SJSA1 (cell line): Measurements from ENCODE around the gene ERI2. TPM values are rescaled to one million over a fixed set of nuclear protein-coding genes. Genes with fewer than 3 reads are reported as not detected.

Source experiments
- DNase-seq, 2 experiments: peaks; one replicate each; pipeline ENCODE4 v3.0.0-alpha.2; 2015 to 2020; ENCODE audit warnings: low spot score in 2 of 2, low read depth in 1 of 2
- H3K27ac ChIP-seq: fragments of 250-450 bp; sonication (Bioruptor Pico); 2 replicates; pipeline ENCODE4 v1.5.1; 2020; ENCODE audit warnings: mild to moderate bottlenecking, moderate library complexity
- H3K27me3 ChIP-seq: fragments of 250-450 bp; sonication (Bioruptor Pico); replicated peaks from 2 replicates; pipeline ENCODE4 v1.5.1; 2020; ENCODE audit warnings: mild to moderate bottlenecking, moderate library complexity
- H3K36me3 ChIP-seq: fragments of 250-450 bp; sonication (Bioruptor Pico); 2 replicates; pipeline ENCODE4 v1.5.1; 2020; ENCODE audit warnings: mild to moderate bottlenecking
- H3K4me1 ChIP-seq: fragments of 250-450 bp; sonication (Bioruptor Pico); replicated peaks from 2 replicates; pipeline ENCODE4 v1.6.1; 2021; ENCODE audit warnings: mild to moderate bottlenecking
- H3K4me3 ChIP-seq: fragments of 250-450 bp; sonication (Bioruptor Pico); 2 replicates; pipeline ENCODE4 v1.5.1; 2020; ENCODE audit warnings: mild to moderate bottlenecking
- H3K9me3 ChIP-seq: fragments of 250-450 bp; sonication (Bioruptor Pico); replicated peaks from 2 replicates; pipeline ENCODE4 v1.5.1; 2020; ENCODE audit warnings: mild to moderate bottlenecking
- total RNA-seq: library from RNA; depleted of rRNA; stranded (reverse); fragments of >200 nt; shearing (Covaris generic); gene quantifications from 2 replicates; pipeline ENCODE4 v1.2.3, GENCODE V29; 2014; rRNA removed

ERI2 gene
- total RNA-seq, 1 experiment from 2014 or later: 40.0 TPM

DNA sequence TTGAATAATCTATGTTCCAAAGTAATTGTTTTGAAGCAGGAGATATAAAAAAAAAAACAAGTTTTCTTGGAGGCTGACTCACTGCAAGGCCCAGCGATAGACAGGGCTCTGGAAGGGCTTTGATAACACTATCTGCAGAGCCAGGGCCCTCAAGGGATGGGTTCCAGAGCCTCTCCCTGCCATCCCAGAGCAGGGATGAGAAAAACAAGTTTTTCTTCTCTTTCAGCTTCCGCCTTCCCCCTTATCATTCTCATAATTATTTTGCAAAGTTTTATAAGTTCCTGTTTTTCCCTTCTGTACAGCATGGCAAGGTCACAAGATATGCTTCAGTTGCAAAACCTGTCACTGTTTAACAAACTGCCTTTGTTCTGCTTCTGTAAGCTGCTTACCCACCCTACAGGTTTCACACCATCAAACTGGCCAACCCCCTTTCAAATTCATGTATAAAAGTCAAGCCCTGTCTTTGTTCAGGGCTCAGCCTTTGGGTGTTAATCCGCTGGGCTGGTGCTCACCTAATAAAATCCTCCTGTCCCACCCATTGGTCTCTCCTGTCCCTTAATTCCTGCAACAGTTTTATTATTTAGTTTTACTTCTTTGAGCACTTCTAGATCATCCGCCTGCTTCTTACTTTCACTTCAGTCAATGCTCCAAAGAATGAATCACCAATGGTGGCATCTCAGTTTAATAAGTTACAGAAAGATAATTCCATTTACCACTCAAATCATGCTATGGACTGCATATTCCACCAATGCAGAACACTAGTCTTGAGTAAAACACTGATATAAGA, 59.0 kb downstream of the ERI2 start:
- H3K27me3 ChIP-seq: peaks cover 2% of the 10 kb centered on the region; the same call in 1 of the 2 replicates
- H3K4me1 ChIP-seq: no peaks in the 10 kb centered on the region
- no peak for DNase-seq
- H3K4me3 ChIP-seq: no peak overlapping the region
- H3K27ac ChIP-seq: no peak overlapping the region
- H3K36me3 ChIP-seq: no peaks in the 10 kb centered on the region
- H3K9me3 ChIP-seq: no peaks in the 10 kb centered on the region

GRCh38 chr16:20746461-20746860, 59.8 kb downstream of the ERI2 start:
- Histone ChIP-seq H3K27ac (no peak overlapping the region), H3K4me1 (no peaks in the 10 kb centered on the region), H3K9me3 (no peaks in the 10 kb centered on the region), H3K36me3 (peaks cover 2% of the 10 kb centered on the region), H3K27me3 (no peaks in the 10 kb centered on the region; the same call in 1 of the 2 replicates), H3K4me3 (no peak overlapping the region)
- no peak for DNase-seq

Other genes with a start within 250 kb of the ERI2 start
- gene ACSM2B, start 230.1 kb downstream of the ERI2 start, total RNA-seq: not detected in 2 replicates
- not detected in 2 replicates for gene ACSM1, start 108.8 kb downstream of the ERI2 start, total RNA-seq
- 29.2 and 53.4 TPM in 2 replicates for gene THUMPD1, start 64.7 kb downstream of the ERI2 start, total RNA-seq
- 0.18 TPM in 1 of 2 replicates, not detected in the other for gene ACSM3, start 42.5 kb downstream of the ERI2 start, total RNA-seq
- 19.7 and 26.2 TPM in 2 replicates for gene REXO5, start 55 bp upstream of the ERI2 start, total RNA-seq
- gene DCUN1D3, start 93.9 kb upstream of the ERI2 start, total RNA-seq: 14.0 and 17.7 TPM in 2 replicates
- 25.2 and 48.2 TPM in 2 replicates for gene LYRM1, start 94.3 kb upstream of the ERI2 start, total RNA-seq